Endothelial cell of umbilical vein (primary cell): ENCODE results near the gene CCNF. TPM values are rescaled to one million over a fixed set of nuclear protein-coding genes. Genes with fewer than 3 reads are reported as not detected.

Experiments used
- BruUV-seq: library from RNA; stranded (reverse); fragments of 400-500 nt; replicated peaks from 2 replicates; lab custom pipeline; 2021; lab: Mats Ljungman, UMichigan
- CTCF ChIA-PET: fragments of 300-600, 350-600 bp; sonication (Branson Sonifier 250); formaldehyde crosslinking; loops from one replicate; lab custom pipeline; 2021; ENCODE audit warnings: antibody characterized with exemption, inconsistent platforms; lab: Charles Lee
- POLR2A ChIA-PET: fragments of 300-600, 350-600 bp; sonication (Branson Sonifier 250); formaldehyde crosslinking; loops from one replicate; lab custom pipeline; 2021; ENCODE audit warnings: antibody characterized with exemption, inconsistent platforms; lab: Charles Lee
- DNase-seq: peaks from one replicate; pipeline ENCODE4 v3.0.0-alpha.2; 2011; ENCODE audit warnings: low read depth, low spot score
- FAIRE-seq: peaks from 2 replicates; lab custom pipeline; 2011; peaks lifted over from hg19 to GRCh38; lab: Jason Lieb, UNC
- H2AFZ ChIP-seq: 2 replicates; pipeline ENCODE4 v1.6.0; 2012; ENCODE audit warnings: low read depth, low read length, control low read depth, inconsistent platforms
- H3K27ac ChIP-seq: 2 replicates; pipeline ENCODE4 v1.5.1; 2011; ENCODE audit warnings: low read depth, mild to moderate bottlenecking, control low read depth, low read length, moderate library complexity; ENCODE audit not compliant: insufficient read depth
- H3K27me3 ChIP-seq, 2 experiments: 2 replicates each; pipeline versions ENCODE4 v1.6.0 to v1.6.1; 2011; ENCODE audit warnings: low read length in 2 of 2, mixed read lengths in 1 of 2; ENCODE audit not compliant: control insufficient read depth in 2 of 2, insufficient read depth in 2 of 2
- H3K36me3 ChIP-seq, 2 experiments: 2 replicates in 1 of 2; 3 replicates in 1 of 2; pipeline ENCODE4 v1.5.1; 2011; ENCODE audit warnings: low read length in 2 of 2, mild to moderate bottlenecking in 1 of 2, moderate library complexity in 1 of 2; ENCODE audit not compliant: control insufficient read depth in 2 of 2, insufficient read depth in 2 of 2; ENCODE audit errors: extremely low read depth in 1 of 2
- H3K4me1 ChIP-seq: 3 replicates; pipeline ENCODE4 v1.5.1; 2011; ENCODE audit warnings: mild to moderate bottlenecking, low read length; ENCODE audit not compliant: control insufficient read depth, insufficient read depth; ENCODE audit errors: extremely low read depth
- H3K4me2 ChIP-seq: 2 replicates; pipeline ENCODE4 v1.6.1; 2011; ENCODE audit warnings: low read length, control low read depth, mixed read lengths; ENCODE audit not compliant: insufficient read depth
- H3K4me3 ChIP-seq, 3 experiments: fragments of 200-600 bp in 1 of 3; sonication (generic), shearing (Covaris generic) in 1 of 3; replicated peaks in 1 of 3; 2 replicates each; pipeline ENCODE4 v1.5.1; 2011 to 2016; ENCODE audit warnings: control low read depth in 3 of 3, low read length in 3 of 3, mild to moderate bottlenecking in 2 of 3, inconsistent platforms in 1 of 3, low read depth in 1 of 3, moderate library complexity in 1 of 3; ENCODE audit not compliant: insufficient read depth in 1 of 3
- H3K79me2 ChIP-seq: 2 replicates; pipeline ENCODE4 v1.6.0; 2012; ENCODE audit warnings: low read length, inconsistent platforms; ENCODE audit not compliant: control insufficient read depth, insufficient read depth
- H3K9ac ChIP-seq: replicated peaks from 2 replicates; pipeline ENCODE3; 2011; ENCODE audit warnings: low read length, control low read depth; ENCODE audit not compliant: insufficient read depth; ENCODE audit errors: extremely low read depth
- H3K9me1 ChIP-seq: replicated peaks from 3 replicates; pipeline ENCODE4 v1.6.0; 2011; ENCODE audit warnings: mild to moderate bottlenecking, low read length; ENCODE audit not compliant: control insufficient read depth, insufficient read depth; ENCODE audit errors: extremely low read depth
- H3K9me3 ChIP-seq: replicated peaks from 2 replicates; pipeline ENCODE4 v1.5.1; 2012; ENCODE audit warnings: low read length, inconsistent platforms; ENCODE audit not compliant: control insufficient read depth, insufficient read depth
- H4K20me1 ChIP-seq: replicated peaks from 2 replicates; pipeline ENCODE3; 2011; ENCODE audit warnings: mild to moderate bottlenecking, low read length; ENCODE audit not compliant: control insufficient read depth, insufficient read depth; ENCODE audit errors: extremely low read depth
- EZH2 ChIP-seq: IDR thresholded peaks from 2 replicates; pipeline ENCODE4 v1.6.1; 2012; ENCODE audit warnings: borderline replicate concordance, low read depth, mild to moderate bottlenecking, moderate library complexity, low read length, inconsistent platforms; ENCODE audit not compliant: severe bottlenecking
- FOS ChIP-seq: IDR thresholded peaks from 2 replicates; pipeline ENCODE4 v1.6.1; 2011; ENCODE audit warnings: mild to moderate bottlenecking, low read length, moderate library complexity, borderline replicate concordance; ENCODE audit not compliant: insufficient read depth
- GATA2 ChIP-seq: IDR thresholded peaks from 2 replicates; pipeline ENCODE4 v1.7.0; 2011; ENCODE audit warnings: low read depth, mild to moderate bottlenecking, moderate library complexity, mixed read lengths, low read length; ENCODE audit not compliant: insufficient read length, insufficient read depth
- JUN ChIP-seq: IDR thresholded peaks from 2 replicates; pipeline ENCODE4 v1.6.1; 2011; ENCODE audit warnings: borderline replicate concordance, low read depth; ENCODE audit not compliant: insufficient read length, insufficient read depth
- MAX ChIP-seq: IDR thresholded peaks from 2 replicates; pipeline ENCODE4 v1.6.1; 2011; ENCODE audit not compliant: insufficient read depth, insufficient read length
- MYC ChIP-seq: IDR thresholded peaks from one replicate; pipeline ENCODE4 v1.6.1; 2011; ENCODE audit warnings: mild to moderate bottlenecking, low read depth, low read length
- POLR2A ChIP-seq: IDR thresholded peaks from 2 replicates; pipeline ENCODE4 v1.6.1; 2012; ENCODE audit warnings: low read depth, mild to moderate bottlenecking, control low read depth, low read length
- POLR2AphosphoS5 ChIP-seq: IDR thresholded peaks from 2 replicates; pipeline ENCODE4 v1.6.1; 2012; ENCODE audit warnings: low read depth, mild to moderate bottlenecking, control low read depth, low read length, moderate library complexity; ENCODE audit not compliant: insufficient read depth
- dilution Hi-C: fragments of 300-500 bp; cut with MboI; formaldehyde crosslinking; loops from one replicate; pipeline ENCODE4 v1.15.0; 2019; ENCODE audit warnings: low sequenced_read_pairs; ENCODE audit not compliant: extremely low pct_ligation_motif_present
- intact Hi-C: fragments of 100-400 bp; cut with micrococcal nuclease; formaldehyde crosslinking; loops from one replicate; pipeline ENCODE4 v1.10.0; 2022
- polyA plus RNA-seq, 4 experiments: library from polyadenylated mRNA; depleted of rRNA in 3 of 4; stranded (reverse) in 3 of 4; unstranded in 1 of 4; fragments of >200 nt; gene quantifications; 2 replicates each; pipeline versions ENCODE4 v1.2.1 to v1.2.3, GENCODE V29; 2011 to 2012; ENCODE audit warnings: missing spikeins in 1 of 4
- total RNA-seq: library from RNA; stranded (reverse); gene quantifications from 2 replicates; pipeline ENCODE4 v1.2.3, GENCODE V29; 2021
- TF ChIP-seq, protein P1 (sequence below), 2 donors: IDR thresholded peaks; 1 replicate in 1 of 2; 2 replicates in 1 of 2; pipeline ENCODE4 v1.5.1; 2011; ENCODE audit warnings: low read length in 2 of 2, mild to moderate bottlenecking in 2 of 2, moderate library complexity in 2 of 2, control low read depth in 1 of 2, inconsistent platforms in 1 of 2, low read depth in 1 of 2; ENCODE audit not compliant: insufficient read depth in 1 of 2; ENCODE audit errors: extremely low read depth in 1 of 2

CCNF gene
- total and polyA plus RNA-seq, 2 donors (not counting 3 experiments of a cell fraction or from before 2014, with no cell fraction given) = 13.9 to 48.9 TPM

GRCh38 chr16:2494616-2495015 lies 65.4 kb downstream of the CCNF start:
- H3K4me1 ChIP-seq = no peaks in the 10 kb centered on the region
- H3K9me3 ChIP-seq = no peaks in the 10 kb centered on the region
- H3K9ac ChIP-seq = no peak overlapping the region
- H3K4me2 ChIP-seq = no peak overlapping the region
- H3K27ac ChIP-seq = no peak overlapping the region
- dilution Hi-C loops (no loop called here), intact Hi-C loops (no loop called here)
- no peaks in the 10 kb centered on the region for H3K27me3 ChIP-seq
- no TSS peak for BruUV-seq
- H4K20me1 ChIP-seq = no peaks in the 10 kb centered on the region
- DNase-seq (no peak), FAIRE-seq (no peak)
- peaks cover 0 to 16% of the 10 kb centered on the region in 2 experiments for H3K36me3 ChIP-seq
- H2AFZ ChIP-seq = no peak overlapping the region
- H3K4me3 ChIP-seq = no peak overlapping the region
- TF ChIP-seq POLR2AphosphoS5 (no peak), GATA2 (no peak), MYC (no peak), EZH2 (no peak), FOS (no peak), JUN (no peak), POLR2A (no peak), MAX (no peak)
- TF ChIP-seq, protein P1, sequence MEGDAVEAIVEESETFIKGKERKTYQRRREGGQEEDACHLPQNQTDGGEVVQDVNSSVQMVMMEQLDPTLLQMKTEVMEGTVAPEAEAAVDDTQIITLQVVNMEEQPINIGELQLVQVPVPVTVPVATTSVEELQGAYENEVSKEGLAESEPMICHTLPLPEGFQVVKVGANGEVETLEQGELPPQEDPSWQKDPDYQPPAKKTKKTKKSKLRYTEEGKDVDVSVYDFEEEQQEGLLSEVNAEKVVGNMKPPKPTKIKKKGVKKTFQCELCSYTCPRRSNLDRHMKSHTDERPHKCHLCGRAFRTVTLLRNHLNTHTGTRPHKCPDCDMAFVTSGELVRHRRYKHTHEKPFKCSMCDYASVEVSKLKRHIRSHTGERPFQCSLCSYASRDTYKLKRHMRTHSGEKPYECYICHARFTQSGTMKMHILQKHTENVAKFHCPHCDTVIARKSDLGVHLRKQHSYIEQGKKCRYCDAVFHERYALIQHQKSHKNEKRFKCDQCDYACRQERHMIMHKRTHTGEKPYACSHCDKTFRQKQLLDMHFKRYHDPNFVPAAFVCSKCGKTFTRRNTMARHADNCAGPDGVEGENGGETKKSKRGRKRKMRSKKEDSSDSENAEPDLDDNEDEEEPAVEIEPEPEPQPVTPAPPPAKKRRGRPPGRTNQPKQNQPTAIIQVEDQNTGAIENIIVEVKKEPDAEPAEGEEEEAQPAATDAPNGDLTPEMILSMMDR (IDR thresholded peaks at IDR 0.05; ENCODE audit: extremely low read depth in 1 of 2, insufficient read depth in 1 of 2, low read depth in 1 of 2, low read length in 2 of 2) = no peak
- H3K9me1 ChIP-seq = no peaks in the 10 kb centered on the region
- ChIA-PET POLR2A (no interaction called here), CTCF (no interaction called here)
- no peaks in the 10 kb centered on the region for H3K79me2 ChIP-seq
